ENCODE results near the gene RAB27B. TPM values are rescaled to one million over a fixed set of nuclear protein-coding genes. Genes with fewer than 3 reads are reported as not detected.

The RAB27B gene
- total RNA-seq, 1 donor from 2014 or later: 5.0 TPM

GRCh38 chr18:54790109-54790508 is 38.2 kb upstream of the RAB27B start:
- Histone ChIP-seq H3K9me3 (ENCODE audit: low read depth) (no peaks in the 10 kb centered on the region), H3K27me3 (no peaks in the 10 kb centered on the region), H3K9ac (no peak overlapping the region), H3K27ac (no peak overlapping the region), H3K4me3 (no peak overlapping the region), H3K4me2 (no peak overlapping the region), H3K4me1 (no peaks in the 10 kb centered on the region), H3F3A (ENCODE audit: low read depth) (no peaks in the 10 kb centered on the region), H3K79me2 (ENCODE audit: low read depth) (no peaks in the 10 kb centered on the region), H2AFZ (replicated peaks) (no peak overlapping the region), H4K20me1 (ENCODE audit: low read depth) (no peaks in the 10 kb centered on the region), H3K36me3 (no peaks in the 10 kb centered on the region)
- Mint-ChIP-seq H3K9me3 (no peaks in the 10 kb centered on the region), H3K27ac (no peak overlapping the region), H3K4me1 (no peaks in the 10 kb centered on the region), H3K27me3 (ENCODE audit: insufficient read depth, low read depth) (no peaks in the 10 kb centered on the region), H3K4me3 (no peak overlapping the region), H3K36me3 (no peaks in the 10 kb centered on the region)
- TF ChIP-seq EZH2phosphoT487 (IDR thresholded peaks at IDR 0.05) (no peak), EZH2 (IDR thresholded peaks at IDR 0.05) (no peak), CTCF (IDR thresholded peaks at IDR 0.05) (no peak)
- no peak for DNase-seq (ENCODE audit: low spot score)

- Histone ChIP-seq H2AFZ (replicated peaks) (no peak overlapping the region), H3K4me3 (no peak overlapping the region), H3K4me1 (no peaks in the 10 kb centered on the region), H3K4me2 (no peak overlapping the region), H3K27ac (no peak overlapping the region), H3F3A (ENCODE audit: low read depth) (no peaks in the 10 kb centered on the region), H3K27me3 (no peaks in the 10 kb centered on the region), H3K9me3 (ENCODE audit: low read depth) (no peaks in the 10 kb centered on the region), H3K9ac (no peak overlapping the region), H3K36me3 (no peaks in the 10 kb centered on the region), H4K20me1 (ENCODE audit: low read depth) (no peaks in the 10 kb centered on the region), H3K79me2 (ENCODE audit: low read depth) (no peaks in the 10 kb centered on the region)
- H3K27ac Mint-ChIP-seq: no peak overlapping the region
- H3K4me1 Mint-ChIP-seq: no peaks in the 10 kb centered on the region
- H3K9me3 Mint-ChIP-seq: no peaks in the 10 kb centered on the region
- no peaks in the 10 kb centered on the region for H3K36me3 Mint-ChIP-seq
- H3K27me3 Mint-ChIP-seq (ENCODE audit: insufficient read depth, low read depth): no peaks in the 10 kb centered on the region
- H3K4me3 Mint-ChIP-seq: no peak overlapping the region
- TF ChIP-seq EZH2phosphoT487 (IDR thresholded peaks at IDR 0.05) (no peak), EZH2 (IDR thresholded peaks at IDR 0.05) (no peak), CTCF (IDR thresholded peaks at IDR 0.05) (no peak)
- no peak for DNase-seq (ENCODE audit: low spot score)
Measured at GRCh38 chr18:54791657-54792056, 36.6 kb upstream of the RAB27B start.

GRCh38 chr18:54792079-54792478 is 36.2 kb upstream of the RAB27B start:
- no peaks in the 10 kb centered on the region for H3K36me3 Mint-ChIP-seq
- no peak overlapping the region for H3K27ac Mint-ChIP-seq
- no peak overlapping the region for H3K4me3 Mint-ChIP-seq
- Histone ChIP-seq H3K36me3 (no peaks in the 10 kb centered on the region), H3K4me1 (no peaks in the 10 kb centered on the region), H3K4me2 (no peak overlapping the region), H3K27me3 (no peaks in the 10 kb centered on the region), H4K20me1 (ENCODE audit: low read depth) (no peaks in the 10 kb centered on the region), H3K9ac (no peak overlapping the region), H3K9me3 (ENCODE audit: low read depth) (no peaks in the 10 kb centered on the region), H3K79me2 (ENCODE audit: low read depth) (no peaks in the 10 kb centered on the region), H3K27ac (no peak overlapping the region), H3K4me3 (no peak overlapping the region), H2AFZ (replicated peaks) (no peak overlapping the region), H3F3A (ENCODE audit: low read depth) (no peaks in the 10 kb centered on the region)
- no peak for TF ChIP-seq EZH2phosphoT487 (IDR thresholded peaks at IDR 0.05)
- no peak for TF ChIP-seq CTCF (IDR thresholded peaks at IDR 0.05)
- H3K27me3 Mint-ChIP-seq (ENCODE audit: insufficient read depth, low read depth): no peaks in the 10 kb centered on the region
- no peaks in the 10 kb centered on the region for H3K4me1 Mint-ChIP-seq
- H3K9me3 Mint-ChIP-seq: no peaks in the 10 kb centered on the region
- DNase-seq (ENCODE audit: low spot score): no peak

- no peak overlapping the region for H3K27ac Mint-ChIP-seq
- Histone ChIP-seq H3K9me3 (ENCODE audit: low read depth) (no peaks in the 10 kb centered on the region), H3K36me3 (no peaks in the 10 kb centered on the region), H3K4me1 (no peaks in the 10 kb centered on the region), H3K9ac (no peak overlapping the region), H2AFZ (replicated peaks) (no peak overlapping the region), H3F3A (ENCODE audit: low read depth) (no peaks in the 10 kb centered on the region), H3K27me3 (no peaks in the 10 kb centered on the region), H4K20me1 (ENCODE audit: low read depth) (no peaks in the 10 kb centered on the region), H3K4me3 (no peak overlapping the region), H3K27ac (no peak overlapping the region), H3K79me2 (ENCODE audit: low read depth) (no peaks in the 10 kb centered on the region), H3K4me2 (no peak overlapping the region)
- H3K4me3 Mint-ChIP-seq: no peak overlapping the region
- no peaks in the 10 kb centered on the region for H3K4me1 Mint-ChIP-seq
- no peak for DNase-seq (ENCODE audit: low spot score)
- H3K9me3 Mint-ChIP-seq: no peaks in the 10 kb centered on the region
- no peaks in the 10 kb centered on the region for H3K27me3 Mint-ChIP-seq (ENCODE audit: insufficient read depth, low read depth)
- H3K36me3 Mint-ChIP-seq: no peaks in the 10 kb centered on the region
- TF ChIP-seq EZH2phosphoT487 (IDR thresholded peaks at IDR 0.05) (no peak), EZH2 (IDR thresholded peaks at IDR 0.05) (no peak), CTCF (IDR thresholded peaks at IDR 0.05) (no peak)
Measured at GRCh38 chr18:54794823-54795222, 33.5 kb upstream of the RAB27B start.
